DND-41 (cell line): ENCODE data around the gene KIAA0408.

Experiments
- EZH2 ChIP-seq: IDR thresholded peaks from 3 replicates; pipeline ENCODE4 v1.6.1; 2012; ENCODE audit warnings: borderline replicate concordance, low read depth, mild to moderate bottlenecking, moderate library complexity, low read length, inconsistent platforms; ENCODE audit not compliant: severe bottlenecking
- TF ChIP-seq, protein P1 (sequence below): IDR thresholded peaks from 2 replicates; pipeline ENCODE4 v1.5.1; 2012; ENCODE audit warnings: borderline replicate concordance, low read length, moderate library complexity, mild to moderate bottlenecking; ENCODE audit not compliant: poor library complexity, severe bottlenecking; ENCODE audit errors: extremely low read depth

DNA sequence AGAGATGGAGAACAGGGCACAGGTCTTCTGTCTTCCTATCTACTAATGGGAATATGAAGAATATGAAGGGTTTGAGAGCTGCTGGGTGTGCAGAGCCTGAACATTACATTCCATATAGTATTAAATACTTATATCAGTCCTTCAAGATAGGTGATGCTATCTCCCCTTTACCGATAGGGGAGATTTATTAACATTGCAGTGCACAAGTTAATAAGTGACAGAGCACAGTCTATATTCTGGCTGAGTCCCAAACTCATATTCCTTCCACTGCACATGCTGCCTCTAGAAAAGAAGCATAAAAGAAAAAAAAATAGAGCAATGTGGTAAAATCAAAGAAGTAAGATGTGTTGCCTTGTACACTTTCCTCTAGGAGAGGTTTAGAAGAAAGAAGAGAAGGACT, 18.5 kb upstream of the KIAA0408 start:
- TF ChIP-seq, protein P1, sequence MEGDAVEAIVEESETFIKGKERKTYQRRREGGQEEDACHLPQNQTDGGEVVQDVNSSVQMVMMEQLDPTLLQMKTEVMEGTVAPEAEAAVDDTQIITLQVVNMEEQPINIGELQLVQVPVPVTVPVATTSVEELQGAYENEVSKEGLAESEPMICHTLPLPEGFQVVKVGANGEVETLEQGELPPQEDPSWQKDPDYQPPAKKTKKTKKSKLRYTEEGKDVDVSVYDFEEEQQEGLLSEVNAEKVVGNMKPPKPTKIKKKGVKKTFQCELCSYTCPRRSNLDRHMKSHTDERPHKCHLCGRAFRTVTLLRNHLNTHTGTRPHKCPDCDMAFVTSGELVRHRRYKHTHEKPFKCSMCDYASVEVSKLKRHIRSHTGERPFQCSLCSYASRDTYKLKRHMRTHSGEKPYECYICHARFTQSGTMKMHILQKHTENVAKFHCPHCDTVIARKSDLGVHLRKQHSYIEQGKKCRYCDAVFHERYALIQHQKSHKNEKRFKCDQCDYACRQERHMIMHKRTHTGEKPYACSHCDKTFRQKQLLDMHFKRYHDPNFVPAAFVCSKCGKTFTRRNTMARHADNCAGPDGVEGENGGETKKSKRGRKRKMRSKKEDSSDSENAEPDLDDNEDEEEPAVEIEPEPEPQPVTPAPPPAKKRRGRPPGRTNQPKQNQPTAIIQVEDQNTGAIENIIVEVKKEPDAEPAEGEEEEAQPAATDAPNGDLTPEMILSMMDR, result no peak
- TF ChIP-seq EZH2, result no peak
